CD4-positive, alpha-beta T cell (primary cell): ENCODE results near the gene LHFPL6. TPM values are rescaled to one million over a fixed set of nuclear protein-coding genes. Genes with fewer than 3 reads are reported as not detected.

Experiments used
- ATAC-seq: fragments of 200-7000 bp; cut with Tn5 transposase; one replicate; pipeline ENCODE4 v1.10.0; 2022; ENCODE audit warnings: mild to moderate bottlenecking; ENCODE audit not compliant: poor library complexity
- CTCF ChIA-PET: fragments of 350-600 bp; sonication (Branson Sonifier 250); formaldehyde crosslinking; loops from one replicate; lab custom pipeline; 2021; ENCODE audit warnings: antibody characterized with exemption, inconsistent platforms; lab: Charles Lee
- POLR2A ChIA-PET: fragments of 350-600 bp; sonication (Branson Sonifier 250); formaldehyde crosslinking; loops from one replicate; lab custom pipeline; 2021; ENCODE audit warnings: antibody characterized with exemption, inconsistent platforms; lab: Charles Lee
- DNase-seq, 14 experiments: peaks; one replicate each; pipeline ENCODE4 v3.0.0-alpha.2; 2013 to 2020; ENCODE audit warnings: mixed read lengths in 2 of 14
- H3K27ac ChIP-seq, 2 donors: one replicate each; pipeline versions ENCODE4 v1.5.1 to v1.7.0; 2013; ENCODE audit warnings: low read length in 2 of 2, low read depth in 1 of 2, mild to moderate bottlenecking in 1 of 2
- H3K27me3 ChIP-seq, 2 experiments: 1 replicate in 1 of 2; 2 replicates in 1 of 2; pipeline versions ENCODE4 v1.6.1 to v1.7.0; 2013; ENCODE audit warnings: low read length in 2 of 2, control low read depth in 1 of 2, mild to moderate bottlenecking in 1 of 2, moderate library complexity in 1 of 2; ENCODE audit not compliant: insufficient read depth in 2 of 2, control insufficient read depth in 1 of 2
- H3K36me3 ChIP-seq: one replicate; pipeline ENCODE4 v1.6.1; 2013; ENCODE audit warnings: low read length, control low read depth; ENCODE audit not compliant: insufficient read depth
- H3K4me1 ChIP-seq: one replicate; pipeline ENCODE4 v1.6.1; 2013; ENCODE audit warnings: low read length, control low read depth; ENCODE audit not compliant: insufficient read depth
- H3K4me3 ChIP-seq: one replicate; pipeline ENCODE4 v1.5.1; 2013; ENCODE audit warnings: mild to moderate bottlenecking, low read length, moderate library complexity
- H3K9me3 ChIP-seq, 2 experiments: 1 replicate in 1 of 2; 2 replicates in 1 of 2; pipeline versions ENCODE4 v1.6.1 to v1.7.0; 2013; ENCODE audit warnings: low read length in 2 of 2, mild to moderate bottlenecking in 2 of 2, control low read depth in 1 of 2, moderate library complexity in 1 of 2; ENCODE audit not compliant: control insufficient read depth in 1 of 2, insufficient read depth in 1 of 2
- H3K27ac Mint-ChIP-seq: one replicate; pipeline ENCODE4 v1.8.0; 2020; ENCODE audit warnings: mixed read lengths
- H3K27me3 Mint-ChIP-seq: one replicate; pipeline ENCODE4 v1.8.0; 2021; ENCODE audit warnings: mixed read lengths
- H3K36me3 Mint-ChIP-seq: one replicate; pipeline ENCODE4 v1.8.0; 2021; ENCODE audit warnings: low read depth, mixed read lengths
- H3K4me1 Mint-ChIP-seq: one replicate; pipeline ENCODE4 v1.8.0; 2021; ENCODE audit warnings: low read depth, mixed read lengths
- H3K4me3 Mint-ChIP-seq: one replicate; pipeline ENCODE4 v1.8.0; 2020; ENCODE audit warnings: mild to moderate bottlenecking, mixed read lengths
- H3K9me3 Mint-ChIP-seq: one replicate; pipeline ENCODE4 v1.8.0; 2020; ENCODE audit warnings: mixed read lengths
- intact Hi-C, 2 experiments: fragments of 100-400 bp; cut with DNase I in 1 of 2; cut with micrococcal nuclease in 1 of 2; formaldehyde crosslinking; loops; one replicate each; pipeline versions ENCODE4 v1.15.1 to v1.9.0; 2023 to 2025; cut with DNase I, micrococcal nuclease
- total RNA-seq, 174 experiments: library from RNA in 2 of 174; stranded (reverse) in 2 of 174; gene quantifications; one replicate each; pipeline ENCODE4 v1.2.3 and lab custom pipeline; 2021 to 2026
- TF ChIP-seq, protein P1 (sequence below): fragments of 200-600 bp; IDR thresholded peaks from one replicate; pipeline ENCODE4 v1.8.0; 2022; ENCODE audit warnings: antibody characterized with exemption, mild to moderate bottlenecking

Gene LHFPL6
- total RNA-seq, 2 experiments from 2014 or later = not detected

DNA sequence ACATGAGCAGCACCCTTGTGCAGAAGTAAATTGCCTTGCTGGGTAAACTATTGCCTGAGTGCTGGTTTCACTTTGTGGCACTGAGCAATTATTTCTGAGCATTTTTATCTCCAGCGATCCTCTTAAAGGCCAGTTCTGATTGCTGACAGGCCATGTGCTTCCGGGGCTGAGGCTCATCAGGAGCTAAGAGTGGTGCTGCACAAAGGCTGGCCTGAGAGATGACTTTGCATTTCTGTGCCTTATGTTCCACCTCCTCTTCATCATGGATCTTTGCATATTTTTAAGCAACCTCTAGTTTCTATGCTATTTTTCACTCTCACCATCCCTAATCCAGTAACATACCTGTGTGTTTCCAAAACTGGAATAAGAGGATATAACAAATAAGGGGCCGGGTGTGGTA lies 34.9 kb upstream of the LHFPL6 start:
- ChIA-PET POLR2A (no interaction called here), CTCF (no interaction called here)
- TF ChIP-seq, protein P1, sequence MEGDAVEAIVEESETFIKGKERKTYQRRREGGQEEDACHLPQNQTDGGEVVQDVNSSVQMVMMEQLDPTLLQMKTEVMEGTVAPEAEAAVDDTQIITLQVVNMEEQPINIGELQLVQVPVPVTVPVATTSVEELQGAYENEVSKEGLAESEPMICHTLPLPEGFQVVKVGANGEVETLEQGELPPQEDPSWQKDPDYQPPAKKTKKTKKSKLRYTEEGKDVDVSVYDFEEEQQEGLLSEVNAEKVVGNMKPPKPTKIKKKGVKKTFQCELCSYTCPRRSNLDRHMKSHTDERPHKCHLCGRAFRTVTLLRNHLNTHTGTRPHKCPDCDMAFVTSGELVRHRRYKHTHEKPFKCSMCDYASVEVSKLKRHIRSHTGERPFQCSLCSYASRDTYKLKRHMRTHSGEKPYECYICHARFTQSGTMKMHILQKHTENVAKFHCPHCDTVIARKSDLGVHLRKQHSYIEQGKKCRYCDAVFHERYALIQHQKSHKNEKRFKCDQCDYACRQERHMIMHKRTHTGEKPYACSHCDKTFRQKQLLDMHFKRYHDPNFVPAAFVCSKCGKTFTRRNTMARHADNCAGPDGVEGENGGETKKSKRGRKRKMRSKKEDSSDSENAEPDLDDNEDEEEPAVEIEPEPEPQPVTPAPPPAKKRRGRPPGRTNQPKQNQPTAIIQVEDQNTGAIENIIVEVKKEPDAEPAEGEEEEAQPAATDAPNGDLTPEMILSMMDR = no peak
- Mint-ChIP-seq H3K27ac (no peak overlapping the region), H3K27me3 (peaks cover 60% of the 10 kb centered on the region), H3K4me3 (no peak overlapping the region), H3K36me3 (no peaks in the 10 kb centered on the region), H3K4me1 (no peaks in the 10 kb centered on the region), H3K9me3 (peaks cover 2% of the 10 kb centered on the region)
- Histone ChIP-seq H3K4me1 (no peaks in the 10 kb centered on the region), H3K4me3 (no peak overlapping the region), H3K27me3 (peaks cover 10 to 14% of the 10 kb centered on the region in 2 experiments), H3K9me3 (peaks cover 0 to 15% of the 10 kb centered on the region in 2 experiments), H3K27ac (no peak overlapping the region), H3K36me3 (no peaks in the 10 kb centered on the region)
- ATAC-seq (no peak), DNase-seq (no peak)
- intact Hi-C loops = no loop called here

DNA sequence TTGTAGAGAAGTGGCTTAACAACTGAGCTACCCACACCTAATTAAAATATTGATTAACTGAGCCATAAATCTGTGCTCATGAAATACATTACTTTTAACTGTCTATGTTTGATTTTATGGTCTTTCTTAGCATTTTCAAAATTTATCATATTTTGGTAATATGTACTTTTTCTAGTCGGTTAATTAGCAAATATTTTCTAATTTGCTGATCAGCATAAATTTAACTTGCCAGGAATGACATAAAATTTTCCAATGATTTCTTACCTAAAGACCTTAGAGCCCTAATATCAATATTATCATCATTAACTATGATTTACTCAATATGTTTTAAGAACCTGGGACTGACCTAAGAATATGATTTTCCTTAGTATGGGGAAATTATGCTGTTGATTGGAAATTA lies 32.6 kb upstream of the LHFPL6 start:
- intact Hi-C loops = no loop called here
- H3K27ac ChIP-seq = no peak overlapping the region
- ATAC-seq (no peak), DNase-seq (no peak)
- POLR2A ChIA-PET = no interaction called here
- TF ChIP-seq, protein P1 = no peak
- peaks cover 9 to 15% of the 10 kb centered on the region in 2 experiments for H3K9me3 ChIP-seq
- H3K27me3 ChIP-seq = peaks cover 15 to 20% of the 10 kb centered on the region in 2 experiments
- Mint-ChIP-seq H3K4me3 (no peak overlapping the region), H3K27ac (no peak overlapping the region), H3K4me1 (no peaks in the 10 kb centered on the region), H3K9me3 (peaks cover 10% of the 10 kb centered on the region), H3K27me3 (peaks cover 62% of the 10 kb centered on the region), H3K36me3 (no peaks in the 10 kb centered on the region)
- no peaks in the 10 kb centered on the region for H3K4me1 ChIP-seq
- no peak overlapping the region for H3K4me3 ChIP-seq
- H3K36me3 ChIP-seq = no peaks in the 10 kb centered on the region
- CTCF ChIA-PET = no interaction called here

DNA sequence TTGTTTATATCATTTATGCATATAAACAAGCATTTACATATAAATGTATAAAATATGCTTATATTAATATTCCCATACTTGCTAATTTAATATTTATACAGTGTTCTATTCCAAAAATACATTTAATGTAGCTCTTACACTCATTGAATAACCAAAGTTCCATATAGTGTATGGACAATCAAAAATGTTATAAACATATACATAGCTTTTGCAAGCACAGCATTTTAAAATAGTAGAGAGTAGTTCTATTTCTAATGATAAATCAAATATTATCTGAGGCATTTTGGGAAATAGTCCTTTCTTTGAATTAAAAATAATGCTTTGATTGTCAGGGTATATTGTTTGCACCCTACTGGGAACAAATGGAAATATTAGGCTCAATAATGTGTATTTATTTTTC lies 30.0 kb upstream of the LHFPL6 start:
- Mint-ChIP-seq H3K36me3 (no peaks in the 10 kb centered on the region), H3K27ac (no peak overlapping the region), H3K27me3 (peaks cover 42% of the 10 kb centered on the region), H3K4me3 (no peak overlapping the region), H3K4me1 (no peaks in the 10 kb centered on the region), H3K9me3 (peaks cover 9% of the 10 kb centered on the region)
- no peaks in the 10 kb centered on the region for H3K4me1 ChIP-seq
- peaks cover 9 to 16% of the 10 kb centered on the region in 2 experiments for H3K9me3 ChIP-seq
- no peaks in the 10 kb centered on the region for H3K36me3 ChIP-seq
- ATAC-seq (no peak), DNase-seq (no peak)
- ChIA-PET CTCF (interaction anchor here (0.8 kb wide), 1 partner anchor 16 kb away, joined by 3 read pairs; no protein-coding TSS in a partner anchor), POLR2A (no interaction called here)
- TF ChIP-seq, protein P1 = no peak
- intact Hi-C loops = no loop called here
- no peak overlapping the region for H3K27ac ChIP-seq
- H3K27me3 ChIP-seq = peaks cover 15 to 18% of the 10 kb centered on the region in 2 experiments
- no peak overlapping the region for H3K4me3 ChIP-seq
